HG02678 (cell line): Measurements from ENCODE around the gene KIDINS220.
A peak's percentile ranks its signal among the peaks of the same experiment; 100 is the strongest.

ENCODE experiments used
- ATAC-seq: cut with Tn5 transposase; IDR thresholded peaks from one replicate; pipeline ENCODE4 v1.9.1; 2021; ENCODE audit warnings: mild to moderate bottlenecking, moderate library complexity; ENCODE audit not compliant: unreplicated experiment

The KIDINS220 gene

GRCh38 chr2:8851811-8852560 is 14.6 kb upstream of the KIDINS220 start:
- ATAC-seq: no peak

GRCh38 chr2:8850845-8851487 is 13.6 kb upstream of the KIDINS220 start:
- ATAC-seq: no peak

GRCh38 chr2:8849327-8849726 is 11.9 kb upstream of the KIDINS220 start:
- no peak for ATAC-seq

- no peak for ATAC-seq
These were observed 11.1 kb upstream of the KIDINS220 start for GRCh38 chr2:8848328-8849100.

- no peak for ATAC-seq
These were observed 10.0 kb upstream of the KIDINS220 start for GRCh38 chr2:8847400-8847799.

GRCh38 chr2:8841932-8842331 is 4.5 kb upstream of the KIDINS220 start:
- no peak for ATAC-seq

- ATAC-seq: no peak
These were observed 3.2 kb upstream of the KIDINS220 start for GRCh38 chr2:8840475-8841091.

- no peak for ATAC-seq
These were observed 2.0 kb upstream of the KIDINS220 start for GRCh38 chr2:8839189-8839965.

- ATAC-seq: peak; percentile 4
These were observed 355 bp upstream of the KIDINS220 start for GRCh38 chr2:8837795-8838140.

GRCh38 chr2:8835279-8835678 is 2.1 kb downstream of the KIDINS220 start:
- no peak for ATAC-seq

GRCh38 chr2:8833853-8834252 is 3.6 kb downstream of the KIDINS220 start:
- no peak for ATAC-seq

- ATAC-seq: no peak
These were observed 5.9 kb downstream of the KIDINS220 start for GRCh38 chr2:8831516-8831915.

GRCh38 chr2:8827729-8828128 is 9.7 kb downstream of the KIDINS220 start:
- ATAC-seq: no peak

- ATAC-seq: no peak
These were observed 15.2 kb downstream of the KIDINS220 start for GRCh38 chr2:8822218-8822617.

GRCh38 chr2:8821276-8822217 is 15.9 kb downstream of the KIDINS220 start:
- ATAC-seq: no peak

GRCh38 chr2:8819948-8820347 is 17.5 kb downstream of the KIDINS220 start:
- ATAC-seq: no peak

- ATAC-seq: no peak
These were observed 18.2 kb downstream of the KIDINS220 start for GRCh38 chr2:8819194-8819593.

GRCh38 chr2:8817221-8817620 is 20.2 kb downstream of the KIDINS220 start:
- no peak for ATAC-seq

- no peak for ATAC-seq
These were observed 30.3 kb downstream of the KIDINS220 start for GRCh38 chr2:8806885-8807704.
